Endothelial cell of umbilical vein (primary cell): ENCODE data around the gene DKK3. TPM values are rescaled to one million over a fixed set of nuclear protein-coding genes. Genes with fewer than 3 reads are reported as not detected.

ENCODE experiments used
- BruUV-seq: library from RNA; stranded (reverse); fragments of 400-500 nt; replicated peaks from 2 replicates; lab custom pipeline; 2021; lab: Mats Ljungman, UMichigan
- CTCF ChIA-PET: fragments of 300-600, 350-600 bp; sonication (Branson Sonifier 250); formaldehyde crosslinking; loops from one replicate; lab custom pipeline; 2021; ENCODE audit warnings: antibody characterized with exemption, inconsistent platforms; lab: Charles Lee
- POLR2A ChIA-PET: fragments of 300-600, 350-600 bp; sonication (Branson Sonifier 250); formaldehyde crosslinking; loops from one replicate; lab custom pipeline; 2021; ENCODE audit warnings: antibody characterized with exemption, inconsistent platforms; lab: Charles Lee
- DNase-seq: peaks from one replicate; pipeline ENCODE4 v3.0.0-alpha.2; 2011; ENCODE audit warnings: low read depth, low spot score
- FAIRE-seq: peaks from 2 replicates; lab custom pipeline; 2011; peaks lifted over from hg19 to GRCh38; lab: Jason Lieb, UNC
- H2AFZ ChIP-seq: 2 replicates; pipeline ENCODE4 v1.6.0; 2012; ENCODE audit warnings: low read depth, low read length, control low read depth, inconsistent platforms
- H3K27ac ChIP-seq: 2 replicates; pipeline ENCODE4 v1.5.1; 2011; ENCODE audit warnings: low read depth, mild to moderate bottlenecking, control low read depth, low read length, moderate library complexity; ENCODE audit not compliant: insufficient read depth
- H3K27me3 ChIP-seq, 2 experiments: 2 replicates each; pipeline versions ENCODE4 v1.6.0 to v1.6.1; 2011; ENCODE audit warnings: low read length in 2 of 2, mixed read lengths in 1 of 2; ENCODE audit not compliant: control insufficient read depth in 2 of 2, insufficient read depth in 2 of 2
- H3K36me3 ChIP-seq, 2 experiments: 2 replicates in 1 of 2; 3 replicates in 1 of 2; pipeline ENCODE4 v1.5.1; 2011; ENCODE audit warnings: low read length in 2 of 2, mild to moderate bottlenecking in 1 of 2, moderate library complexity in 1 of 2; ENCODE audit not compliant: control insufficient read depth in 2 of 2, insufficient read depth in 2 of 2; ENCODE audit errors: extremely low read depth in 1 of 2
- H3K4me1 ChIP-seq: 3 replicates; pipeline ENCODE4 v1.5.1; 2011; ENCODE audit warnings: mild to moderate bottlenecking, low read length; ENCODE audit not compliant: control insufficient read depth, insufficient read depth; ENCODE audit errors: extremely low read depth
- H3K4me2 ChIP-seq: 2 replicates; pipeline ENCODE4 v1.6.1; 2011; ENCODE audit warnings: low read length, control low read depth, mixed read lengths; ENCODE audit not compliant: insufficient read depth
- H3K4me3 ChIP-seq, 3 experiments: fragments of 200-600 bp in 1 of 3; sonication (generic), shearing (Covaris generic) in 1 of 3; replicated peaks in 1 of 3; 2 replicates each; pipeline ENCODE4 v1.5.1; 2011 to 2016; ENCODE audit warnings: control low read depth in 3 of 3, low read length in 3 of 3, mild to moderate bottlenecking in 2 of 3, inconsistent platforms in 1 of 3, low read depth in 1 of 3, moderate library complexity in 1 of 3; ENCODE audit not compliant: insufficient read depth in 1 of 3
- H3K79me2 ChIP-seq: 2 replicates; pipeline ENCODE4 v1.6.0; 2012; ENCODE audit warnings: low read length, inconsistent platforms; ENCODE audit not compliant: control insufficient read depth, insufficient read depth
- H3K9ac ChIP-seq: replicated peaks from 2 replicates; pipeline ENCODE3; 2011; ENCODE audit warnings: low read length, control low read depth; ENCODE audit not compliant: insufficient read depth; ENCODE audit errors: extremely low read depth
- H3K9me1 ChIP-seq: replicated peaks from 3 replicates; pipeline ENCODE4 v1.6.0; 2011; ENCODE audit warnings: mild to moderate bottlenecking, low read length; ENCODE audit not compliant: control insufficient read depth, insufficient read depth; ENCODE audit errors: extremely low read depth
- H3K9me3 ChIP-seq: replicated peaks from 2 replicates; pipeline ENCODE4 v1.5.1; 2012; ENCODE audit warnings: low read length, inconsistent platforms; ENCODE audit not compliant: control insufficient read depth, insufficient read depth
- H4K20me1 ChIP-seq: replicated peaks from 2 replicates; pipeline ENCODE3; 2011; ENCODE audit warnings: mild to moderate bottlenecking, low read length; ENCODE audit not compliant: control insufficient read depth, insufficient read depth; ENCODE audit errors: extremely low read depth
- CTCF ChIP-seq, 2 donors: IDR thresholded peaks; 1 replicate in 1 of 2; 2 replicates in 1 of 2; pipeline ENCODE4 v1.5.1; 2011; ENCODE audit warnings: low read length in 2 of 2, mild to moderate bottlenecking in 2 of 2, moderate library complexity in 2 of 2, control low read depth in 1 of 2, inconsistent platforms in 1 of 2, low read depth in 1 of 2; ENCODE audit not compliant: insufficient read depth in 1 of 2; ENCODE audit errors: extremely low read depth in 1 of 2
- EZH2 ChIP-seq: IDR thresholded peaks from 2 replicates; pipeline ENCODE4 v1.6.1; 2012; ENCODE audit warnings: borderline replicate concordance, low read depth, mild to moderate bottlenecking, moderate library complexity, low read length, inconsistent platforms; ENCODE audit not compliant: severe bottlenecking
- FOS ChIP-seq: IDR thresholded peaks from 2 replicates; pipeline ENCODE4 v1.6.1; 2011; ENCODE audit warnings: mild to moderate bottlenecking, low read length, moderate library complexity, borderline replicate concordance; ENCODE audit not compliant: insufficient read depth
- GATA2 ChIP-seq: IDR thresholded peaks from 2 replicates; pipeline ENCODE4 v1.7.0; 2011; ENCODE audit warnings: low read depth, mild to moderate bottlenecking, moderate library complexity, mixed read lengths, low read length; ENCODE audit not compliant: insufficient read length, insufficient read depth
- JUN ChIP-seq: IDR thresholded peaks from 2 replicates; pipeline ENCODE4 v1.6.1; 2011; ENCODE audit warnings: borderline replicate concordance, low read depth; ENCODE audit not compliant: insufficient read length, insufficient read depth
- MAX ChIP-seq: IDR thresholded peaks from 2 replicates; pipeline ENCODE4 v1.6.1; 2011; ENCODE audit not compliant: insufficient read depth, insufficient read length
- MYC ChIP-seq: IDR thresholded peaks from one replicate; pipeline ENCODE4 v1.6.1; 2011; ENCODE audit warnings: mild to moderate bottlenecking, low read depth, low read length
- POLR2A ChIP-seq: IDR thresholded peaks from 2 replicates; pipeline ENCODE4 v1.6.1; 2012; ENCODE audit warnings: low read depth, mild to moderate bottlenecking, control low read depth, low read length
- POLR2AphosphoS5 ChIP-seq: IDR thresholded peaks from 2 replicates; pipeline ENCODE4 v1.6.1; 2012; ENCODE audit warnings: low read depth, mild to moderate bottlenecking, control low read depth, low read length, moderate library complexity; ENCODE audit not compliant: insufficient read depth
- dilution Hi-C: fragments of 300-500 bp; cut with MboI; formaldehyde crosslinking; loops from one replicate; pipeline ENCODE4 v1.15.0; 2019; ENCODE audit warnings: low sequenced_read_pairs; ENCODE audit not compliant: extremely low pct_ligation_motif_present
- intact Hi-C: fragments of 100-400 bp; cut with micrococcal nuclease; formaldehyde crosslinking; loops from one replicate; pipeline ENCODE4 v1.10.0; 2022
- polyA plus RNA-seq, 4 experiments: library from polyadenylated mRNA; depleted of rRNA in 3 of 4; stranded (reverse) in 3 of 4; unstranded in 1 of 4; fragments of >200 nt; gene quantifications; 2 replicates each; pipeline versions ENCODE4 v1.2.1 to v1.2.3, GENCODE V29; 2011 to 2012; ENCODE audit warnings: missing spikeins in 1 of 4
- total RNA-seq: library from RNA; stranded (reverse); gene quantifications from 2 replicates; pipeline ENCODE4 v1.2.3, GENCODE V29; 2021

DKK3 gene
- total and polyA plus RNA-seq, 2 donors (not counting 3 experiments of a cell fraction or from before 2014, with no cell fraction given) = 131 to 335 TPM

- no peaks in the 10 kb centered on the region for H3K79me2 ChIP-seq
- POLR2A ChIA-PET = no interaction called here
- BruUV-seq = no TSS peak
Measured at GRCh38 chr11:11958403-11959231, 49.8 kb downstream of the DKK3 start.

More at GRCh38 chr11:11958403-11959231, 49.8 kb downstream of the DKK3 start:
- TF ChIP-seq MYC = no peak
- TF ChIP-seq CTCF (IDR thresholded peaks at IDR 0.05; ENCODE audit: extremely low read depth in 1 of 2, insufficient read depth in 1 of 2, low read depth in 1 of 2, low read length in 2 of 2) = no peak
- TF ChIP-seq FOS = no peak
- TF ChIP-seq EZH2 = no peak
- no peak for TF ChIP-seq POLR2AphosphoS5
- no peak for TF ChIP-seq JUN
- no peak for TF ChIP-seq GATA2
- TF ChIP-seq MAX = no peak
- TF ChIP-seq POLR2A = no peak
- intact Hi-C loops (no loop called here), dilution Hi-C loops (no loop called here)
- FAIRE-seq = no peak
- H3K4me1 ChIP-seq = peaks cover 11% of the 10 kb centered on the region
- no peak overlapping the region for H3K4me3 ChIP-seq
- no peak for DNase-seq
- no peak overlapping the region for H3K27ac ChIP-seq
- no peak overlapping the region for H2AFZ ChIP-seq
- H3K9me3 ChIP-seq = no peaks in the 10 kb centered on the region
- no peaks in the 10 kb centered on the region for H3K9me1 ChIP-seq
- H3K27me3 ChIP-seq = no peaks in the 10 kb centered on the region
- no peak overlapping the region for H3K4me2 ChIP-seq
- H3K36me3 ChIP-seq = peaks cover 3 to 6% of the 10 kb centered on the region in 2 experiments
- H3K9ac ChIP-seq = no peak overlapping the region
- CTCF ChIA-PET = interaction anchor here (1.1 to 2.6 kb wide), 6 partner anchors 8 to 159 kb away, joined by 3 to 12 read pairs (median 7); no protein-coding TSS in a partner anchor
- H4K20me1 ChIP-seq = no peaks in the 10 kb centered on the region
